ENCODE data around the gene CPNE5.

CPNE5 gene

GRCh38 chr6:36758516-36759147, 80.6 kb downstream of the CPNE5 start:
- DNase-seq, result no peak

- DNase-seq, result no peak
These were observed 81.2 kb downstream of the CPNE5 start for GRCh38 chr6:36757943-36758508.

GRCh38 chr6:36757206-36757605, 82.0 kb downstream of the CPNE5 start:
- no peak for DNase-seq

- no peak for DNase-seq
These were observed 82.5 kb downstream of the CPNE5 start for GRCh38 chr6:36756786-36757185.

- DNase-seq, result no peak
These were observed 83.6 kb downstream of the CPNE5 start for GRCh38 chr6:36755435-36756348.

- no peak for DNase-seq
These were observed 84.4 kb downstream of the CPNE5 start for GRCh38 chr6:36754582-36755434.

GRCh38 chr6:36753671-36754405, 85.4 kb downstream of the CPNE5 start:
- peak; percentile 30 for DNase-seq

GRCh38 chr6:36752886-36753506, 86.2 kb downstream of the CPNE5 start:
- DNase-seq, result no peak

GRCh38 chr6:36752187-36752885, 86.9 kb downstream of the CPNE5 start:
- DNase-seq, result peak; percentile 80

GRCh38 chr6:36751833-36752186, 87.4 kb downstream of the CPNE5 start:
- no peak for DNase-seq

- no peak for DNase-seq
These were observed 88.2 kb downstream of the CPNE5 start for GRCh38 chr6:36751091-36751490.

- no peak for DNase-seq
These were observed 89.3 kb downstream of the CPNE5 start for GRCh38 chr6:36749829-36750489.

- DNase-seq, result no peak
These were observed 93.0 kb downstream of the CPNE5 start for GRCh38 chr6:36746251-36746650.

- no peak for DNase-seq
These were observed 93.4 kb downstream of the CPNE5 start for GRCh38 chr6:36745836-36746235.

- no peak for DNase-seq
These were observed 94.0 kb downstream of the CPNE5 start for GRCh38 chr6:36745283-36745682.

GRCh38 chr6:36744304-36744673, 95.0 kb downstream of the CPNE5 start:
- DNase-seq, result no peak

- DNase-seq, result no peak
These were observed 95.5 kb downstream of the CPNE5 start for GRCh38 chr6:36743538-36744303.

- no peak for DNase-seq
These were observed 96.2 kb downstream of the CPNE5 start for GRCh38 chr6:36743032-36743431.

- no peak for DNase-seq
These were observed 97.1 kb downstream of the CPNE5 start for GRCh38 chr6:36742146-36742545.

- no peak for DNase-seq
These were observed 98.4 kb downstream of the CPNE5 start for GRCh38 chr6:36740818-36741179.

Measured in NCI-H1105 (cell line).